ENCODE measurements around the gene ARHGAP26. TPM values are rescaled to one million over a fixed set of nuclear protein-coding genes. Genes with fewer than 3 reads are reported as not detected.
A peak's percentile ranks its signal among the peaks of the same experiment; 100 is the strongest.

Gene ARHGAP26
- total RNA-seq, 1 donor from 2014 or later = 12.7 TPM

- H3K27me3 Mint-ChIP-seq = no peaks in the 10 kb centered on the region
- intact Hi-C loops (cut with micrococcal nuclease) = no loop called here
- peaks cover 11% of the 10 kb centered on the region for H3K36me3 Mint-ChIP-seq (ENCODE audit: low read depth)
- peaks cover 5% of the 10 kb centered on the region for H3K9me3 Mint-ChIP-seq
- H3K4me1 Mint-ChIP-seq = peaks cover 12% of the 10 kb centered on the region
- no peak overlapping the region for H3K27ac Mint-ChIP-seq
- H3K4me3 Mint-ChIP-seq = no peak overlapping the region
- DNase-seq = no peak
Measured at GRCh38 chr5:143141652-143142051, 371.5 kb downstream of the ARHGAP26 start.

- intact Hi-C loops (cut with micrococcal nuclease) = no loop called here
- Mint-ChIP-seq H3K27ac (no peak overlapping the region), H3K9me3 (peaks cover 5% of the 10 kb centered on the region), H3K4me3 (no peak overlapping the region), H3K27me3 (no peaks in the 10 kb centered on the region), H3K4me1 (peaks cover 12% of the 10 kb centered on the region), H3K36me3 (ENCODE audit: low read depth) (peaks cover 13% of the 10 kb centered on the region)
- DNase-seq = no peak
Measured at GRCh38 chr5:143142596-143143435, 372.6 kb downstream of the ARHGAP26 start.

DNA sequence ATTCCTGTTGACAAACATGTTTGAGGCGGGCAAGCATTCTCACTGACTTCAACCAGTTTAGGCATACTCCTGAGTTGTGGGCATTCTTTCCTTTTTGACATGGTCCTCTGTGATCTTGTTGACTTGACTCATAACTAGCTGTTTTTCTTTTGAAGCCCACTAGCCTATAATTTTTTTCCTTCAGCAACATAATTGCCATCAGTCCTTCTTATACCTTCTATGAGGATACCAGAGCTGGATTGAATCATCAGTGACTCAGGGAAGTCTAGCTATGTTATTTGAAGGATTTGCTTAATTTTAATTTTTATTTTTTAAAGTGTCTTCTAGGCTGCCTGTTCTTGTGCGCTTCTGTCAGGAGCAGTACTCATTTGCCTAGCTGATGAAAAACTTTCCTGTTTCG is 373.8 kb downstream of the ARHGAP26 start:
- no peaks in the 10 kb centered on the region for H3K27me3 Mint-ChIP-seq
- no peak overlapping the region for H3K4me3 Mint-ChIP-seq
- peaks cover 19% of the 10 kb centered on the region for H3K36me3 Mint-ChIP-seq (ENCODE audit: low read depth)
- H3K4me1 Mint-ChIP-seq = peaks cover 8% of the 10 kb centered on the region
- intact Hi-C loops (cut with micrococcal nuclease) = no loop called here
- peaks cover 5% of the 10 kb centered on the region for H3K9me3 Mint-ChIP-seq
- no peak overlapping the region for H3K27ac Mint-ChIP-seq
- DNase-seq = no peak

DNA sequence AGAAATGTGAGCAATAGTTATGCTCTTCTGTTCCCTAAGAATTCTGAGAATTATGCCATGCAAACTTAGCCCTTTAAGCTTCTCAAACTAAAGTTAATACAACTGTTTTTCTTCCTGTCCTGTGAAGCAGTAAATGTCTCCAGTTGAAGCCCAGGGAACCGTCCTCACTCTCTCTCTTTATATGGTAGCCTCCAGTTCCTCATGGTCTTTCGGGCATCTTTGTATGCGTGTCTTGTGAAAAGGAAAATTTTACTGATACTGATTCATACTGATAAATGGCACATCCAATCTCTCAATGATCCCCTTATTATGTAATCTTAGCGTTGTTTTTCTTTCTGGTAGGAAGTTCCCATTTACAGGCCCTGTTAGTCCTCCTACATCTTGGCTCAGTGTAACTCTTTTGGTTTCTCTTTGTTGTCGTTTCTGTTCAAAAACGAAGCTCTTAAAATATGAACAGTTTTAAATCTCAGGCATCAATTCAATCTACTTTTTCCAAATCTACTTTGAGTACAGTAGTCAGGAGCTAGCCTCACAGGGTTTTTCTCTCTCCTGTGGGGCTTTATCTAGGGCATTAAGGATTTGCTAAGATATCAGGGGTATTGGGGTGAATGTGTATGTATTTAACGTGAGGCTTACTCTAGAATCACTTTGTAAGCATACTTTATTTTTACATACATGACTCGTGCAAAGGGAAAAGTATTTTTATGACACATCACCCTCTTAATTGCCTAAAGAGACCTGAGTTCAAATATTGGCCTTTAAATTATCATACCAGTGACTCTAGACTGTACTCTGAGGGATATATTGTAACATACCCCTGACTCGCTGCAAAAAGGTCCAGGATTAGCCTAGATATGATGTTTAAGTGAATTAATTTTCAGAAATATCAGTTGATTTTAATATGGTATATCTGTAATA is 375.3 kb downstream of the ARHGAP26 start:
- Mint-ChIP-seq H3K9me3 (peaks cover 5% of the 10 kb centered on the region), H3K4me1 (peaks cover 8% of the 10 kb centered on the region), H3K27ac (peak overlapping the region; percentile 2), H3K4me3 (peak overlapping the region; percentile 46), H3K36me3 (ENCODE audit: low read depth) (peaks cover 22% of the 10 kb centered on the region), H3K27me3 (no peaks in the 10 kb centered on the region)
- DNase-seq = no peak
- intact Hi-C loops (cut with micrococcal nuclease) = no loop called here

DNA sequence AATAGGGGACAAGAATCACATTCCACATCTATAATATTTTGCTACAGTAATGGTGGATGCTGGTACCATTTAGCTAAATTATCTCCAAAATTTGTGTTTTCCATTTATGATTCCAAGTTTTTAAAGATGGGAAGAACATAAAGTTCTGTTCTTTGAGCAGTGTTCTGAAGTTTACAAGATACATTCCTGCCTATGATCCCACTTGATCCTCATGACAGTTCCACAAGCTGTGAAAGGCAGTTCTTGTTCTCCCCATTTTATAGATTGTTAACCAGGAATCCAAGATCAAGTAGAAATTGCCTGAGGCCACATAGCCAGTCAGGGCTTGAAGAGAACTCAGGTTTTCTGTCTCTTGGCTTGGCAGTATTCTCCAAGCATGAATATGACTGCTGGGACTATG is 376.0 kb downstream of the ARHGAP26 start:
- Mint-ChIP-seq H3K4me1 (peaks cover 8% of the 10 kb centered on the region), H3K9me3 (peaks cover 5% of the 10 kb centered on the region), H3K27ac (no peak overlapping the region), H3K27me3 (no peaks in the 10 kb centered on the region), H3K36me3 (ENCODE audit: low read depth) (peaks cover 24% of the 10 kb centered on the region), H3K4me3 (no peak overlapping the region)
- DNase-seq = no peak
- intact Hi-C loops (cut with micrococcal nuclease) = no loop called here

DNA sequence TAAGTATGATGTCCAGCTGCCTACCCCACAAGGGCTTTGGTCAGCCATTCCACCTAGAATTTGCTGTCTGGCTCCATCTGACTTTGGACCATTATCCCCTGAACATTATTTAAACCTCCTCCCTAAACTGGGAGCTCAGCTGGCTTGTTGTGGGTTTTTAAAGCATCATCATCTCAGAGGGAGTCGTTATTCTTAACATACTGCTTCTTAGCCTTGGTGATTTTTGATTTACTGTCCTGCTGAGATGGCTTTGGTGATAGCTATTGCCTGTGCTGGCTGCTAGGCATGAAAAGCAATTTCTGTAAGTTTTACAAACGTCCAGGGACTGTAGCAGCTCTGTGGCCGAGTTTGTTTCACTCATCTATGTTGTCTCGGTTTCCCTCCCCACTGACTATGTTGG is 377.2 kb downstream of the ARHGAP26 start:
- H3K9me3 Mint-ChIP-seq = peaks cover 8% of the 10 kb centered on the region
- peaks cover 26% of the 10 kb centered on the region for H3K36me3 Mint-ChIP-seq (ENCODE audit: low read depth)
- no peak for DNase-seq
- H3K4me1 Mint-ChIP-seq = peaks cover 8% of the 10 kb centered on the region
- intact Hi-C loops (cut with micrococcal nuclease) = no loop called here
- H3K4me3 Mint-ChIP-seq = no peak overlapping the region
- no peaks in the 10 kb centered on the region for H3K27me3 Mint-ChIP-seq
- no peak overlapping the region for H3K27ac Mint-ChIP-seq

DNA sequence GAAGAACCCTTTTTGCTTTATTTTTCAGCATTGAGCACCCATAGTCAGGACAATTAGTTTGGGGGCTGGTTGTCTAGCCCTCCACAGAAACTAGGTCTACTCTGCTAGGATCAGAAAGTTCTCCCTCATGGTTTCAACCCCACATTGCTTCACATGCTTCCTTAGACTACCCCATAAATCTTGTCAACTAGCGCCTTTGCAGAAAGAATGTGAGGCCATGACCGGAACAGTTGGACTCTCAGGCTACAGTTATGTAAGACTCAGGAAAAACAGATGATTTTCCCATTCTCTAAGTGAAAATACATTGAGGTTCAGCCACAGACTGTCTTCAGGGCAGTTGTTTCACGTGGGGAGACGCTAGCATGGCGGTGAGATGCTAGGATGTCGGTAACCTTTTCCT is 377.7 kb downstream of the ARHGAP26 start:
- DNase-seq = no peak
- H3K4me3 Mint-ChIP-seq = no peak overlapping the region
- no peaks in the 10 kb centered on the region for H3K27me3 Mint-ChIP-seq
- H3K36me3 Mint-ChIP-seq (ENCODE audit: low read depth) = peaks cover 26% of the 10 kb centered on the region
- H3K4me1 Mint-ChIP-seq = peaks cover 8% of the 10 kb centered on the region
- intact Hi-C loops (cut with micrococcal nuclease) = no loop called here
- peaks cover 11% of the 10 kb centered on the region for H3K9me3 Mint-ChIP-seq
- H3K27ac Mint-ChIP-seq = no peak overlapping the region

- Mint-ChIP-seq H3K9me3 (peaks cover 12% of the 10 kb centered on the region), H3K27me3 (no peaks in the 10 kb centered on the region), H3K4me3 (no peak overlapping the region), H3K27ac (no peak overlapping the region), H3K4me1 (peaks cover 11% of the 10 kb centered on the region), H3K36me3 (ENCODE audit: low read depth) (peaks cover 29% of the 10 kb centered on the region)
- no peak for DNase-seq
- intact Hi-C loops (cut with micrococcal nuclease) = no loop called here
Measured at GRCh38 chr5:143148771-143149170, 378.6 kb downstream of the ARHGAP26 start.

DNA sequence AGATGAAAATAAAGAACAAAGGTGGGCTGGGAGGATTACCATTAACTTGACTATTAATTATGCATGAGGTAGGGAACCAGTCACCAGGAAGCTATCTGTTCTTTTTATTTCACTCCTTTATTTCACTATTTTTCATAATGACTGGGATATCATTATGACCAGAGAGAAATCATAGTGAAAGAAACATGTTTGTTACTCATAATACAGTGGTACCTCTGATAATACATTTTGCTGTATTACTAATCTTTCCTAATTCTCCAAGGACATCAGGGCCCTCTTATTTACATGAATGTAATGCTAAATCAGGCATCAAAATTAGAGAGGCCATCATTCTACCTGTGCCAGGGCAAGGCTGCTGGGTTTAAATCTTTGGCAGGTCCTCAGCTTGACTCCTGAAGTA is 379.6 kb downstream of the ARHGAP26 start:
- no peak for DNase-seq
- Mint-ChIP-seq H3K36me3 (ENCODE audit: low read depth) (peaks cover 29% of the 10 kb centered on the region), H3K4me1 (peaks cover 11% of the 10 kb centered on the region), H3K27me3 (no peaks in the 10 kb centered on the region), H3K27ac (no peak overlapping the region), H3K9me3 (peaks cover 12% of the 10 kb centered on the region), H3K4me3 (no peak overlapping the region)
- intact Hi-C loops (cut with micrococcal nuclease) = no loop called here

DNA sequence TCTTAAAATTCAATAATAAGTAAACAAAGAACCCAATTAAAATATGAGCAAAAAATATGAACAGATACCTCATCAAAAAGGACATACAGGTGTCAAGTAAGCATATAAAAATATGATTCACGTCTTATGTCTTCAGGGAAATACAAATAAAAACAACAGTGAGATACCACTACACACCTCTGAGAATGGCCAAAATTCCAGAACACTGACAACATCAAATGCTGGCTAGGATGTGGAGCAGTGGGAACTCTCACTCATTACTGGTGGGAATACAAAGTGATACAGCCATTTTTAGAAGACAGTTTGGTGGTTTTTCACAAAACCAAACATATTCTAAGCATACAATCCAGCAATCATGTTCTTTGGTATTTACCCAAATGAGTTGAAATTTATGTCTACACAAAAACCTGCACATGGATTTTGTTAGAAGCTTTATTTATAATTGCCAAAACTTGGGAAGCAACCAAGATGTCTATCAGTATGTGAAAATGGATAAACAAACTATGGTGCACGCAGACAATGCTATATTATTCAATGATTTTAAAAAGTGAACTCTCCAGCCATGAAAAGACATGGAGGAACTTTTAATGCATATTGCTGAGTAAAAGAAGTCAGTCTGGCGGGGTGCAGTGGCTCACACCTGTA is 381.0 kb downstream of the ARHGAP26 start:
- Mint-ChIP-seq H3K4me3 (no peak overlapping the region), H3K4me1 (peaks cover 2% of the 10 kb centered on the region), H3K27me3 (no peaks in the 10 kb centered on the region), H3K9me3 (peaks cover 8% of the 10 kb centered on the region), H3K36me3 (ENCODE audit: low read depth) (peaks cover 21% of the 10 kb centered on the region), H3K27ac (no peak overlapping the region)
- intact Hi-C loops (cut with micrococcal nuclease) = no loop called here
- no peak for DNase-seq

- peaks cover 23% of the 10 kb centered on the region for H3K36me3 Mint-ChIP-seq (ENCODE audit: low read depth)
- no peak overlapping the region for H3K27ac Mint-ChIP-seq
- H3K27me3 Mint-ChIP-seq = no peaks in the 10 kb centered on the region
Measured at GRCh38 chr5:143152445-143152844, 382.3 kb downstream of the ARHGAP26 start.

DNA sequence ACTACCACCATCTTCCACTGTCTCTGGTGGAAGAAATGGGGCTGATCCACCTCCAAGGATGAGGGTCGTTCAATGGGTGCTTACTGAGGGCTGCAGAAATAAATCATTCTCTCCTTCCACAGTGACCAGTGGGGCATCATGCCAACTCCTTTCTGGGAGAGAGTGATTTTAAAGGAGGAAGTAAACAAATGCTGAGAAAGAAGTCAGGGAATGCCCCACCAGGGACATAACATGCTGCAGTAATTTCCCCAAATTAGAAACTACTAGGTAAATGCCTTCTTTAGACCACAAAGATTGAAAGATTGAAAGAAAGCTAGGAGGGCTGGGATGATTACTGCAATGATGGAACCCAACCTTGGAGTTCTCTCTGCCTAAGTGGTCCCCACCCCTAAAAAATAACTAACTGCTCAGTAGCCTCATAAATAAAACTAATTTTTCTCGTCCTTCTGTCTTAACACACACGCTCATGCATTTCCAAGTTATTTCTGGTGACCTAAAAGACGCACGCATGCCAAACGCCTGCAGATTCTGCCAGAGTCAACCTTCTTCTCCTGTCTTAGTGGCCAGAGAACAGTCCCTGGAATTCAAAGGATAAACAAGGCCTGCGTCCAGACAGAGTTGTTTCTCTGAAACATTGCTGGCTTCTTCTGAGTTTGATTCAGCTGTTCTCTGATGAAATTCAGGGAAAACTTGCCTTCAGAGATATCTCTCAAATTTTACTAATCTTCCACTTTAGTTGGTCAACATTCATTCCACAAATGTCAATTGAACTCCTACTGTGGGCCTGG is 383.3 kb downstream of the ARHGAP26 start:
- Mint-ChIP-seq H3K4me1 (peaks cover 2% of the 10 kb centered on the region), H3K27ac (no peak overlapping the region), H3K27me3 (no peaks in the 10 kb centered on the region), H3K9me3 (peaks cover 8% of the 10 kb centered on the region), H3K36me3 (ENCODE audit: low read depth) (peaks cover 14% of the 10 kb centered on the region), H3K4me3 (no peak overlapping the region)
- no peak for DNase-seq
- intact Hi-C loops (cut with micrococcal nuclease) = no loop called here

More at GRCh38 chr5:143152445-143152844, 382.3 kb downstream of the ARHGAP26 start:
- H3K4me3 Mint-ChIP-seq = no peak overlapping the region
- H3K4me1 Mint-ChIP-seq = peaks cover 2% of the 10 kb centered on the region
- intact Hi-C loops (cut with micrococcal nuclease) = no loop called here
- DNase-seq = no peak
- H3K9me3 Mint-ChIP-seq = peaks cover 8% of the 10 kb centered on the region

All from activated CD4-positive, alpha-beta T cell treated with anti-CD3 and anti-CD28 coated beads, Interleukin-2, amount 10 ng/mL, durations not matched to agents 24 days and 14 days (primary cell).